Astrocyte of the cerebellum (primary cell): Measurements from ENCODE around the gene CSF3.
"Not testable (repeated sequence)": the region's sequence is repeated elsewhere in the genome, so short reads cannot be mapped to it uniquely, and the experiment has no call there.

ENCODE experiments used
- DNase-seq: peaks from one replicate; pipeline ENCODE4 v3.0.0-alpha.2; 2011; ENCODE audit warnings: low read depth
- H3K4me3 ChIP-seq: 2 replicates; pipeline ENCODE4 v1.5.1; 2011; ENCODE audit warnings: mild to moderate bottlenecking, low read depth, low read length, moderate library complexity
- in situ Hi-C: cut with HindIII; loops from 2 replicates; pipeline ENCODE4 v1.10.0; 2017; ENCODE audit warnings: low sequenced_read_pairs
- TF ChIP-seq, protein P1 (sequence below): IDR thresholded peaks from 2 replicates; pipeline ENCODE4 v1.5.1; 2012; ENCODE audit warnings: low read length, low read depth, moderate library complexity, mild to moderate bottlenecking; ENCODE audit errors: missing control alignments

The CSF3 gene

DNA sequence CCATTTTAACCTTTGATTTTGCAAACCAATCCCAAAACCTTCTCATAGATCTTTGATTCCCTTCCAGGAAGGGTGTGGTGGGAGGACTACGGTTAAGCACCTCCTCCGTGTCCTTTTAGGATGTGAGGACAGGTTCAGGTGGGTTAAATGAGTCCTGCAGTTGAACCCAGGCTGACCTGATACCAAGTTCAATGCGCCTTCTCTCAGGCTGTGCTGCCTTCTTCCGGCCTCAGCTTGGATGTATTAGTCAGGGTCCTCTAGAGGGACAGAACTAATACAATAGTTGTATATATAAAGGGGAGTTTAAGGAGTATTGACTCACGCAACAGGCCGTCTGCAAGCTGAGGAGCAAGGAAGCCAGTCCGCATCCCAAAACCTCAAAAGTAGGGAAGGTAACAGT lies 10.5 kb upstream of the CSF3 start:
- H3K4me3 ChIP-seq: no peak overlapping the region
- no peak for DNase-seq
- TF ChIP-seq, protein P1, sequence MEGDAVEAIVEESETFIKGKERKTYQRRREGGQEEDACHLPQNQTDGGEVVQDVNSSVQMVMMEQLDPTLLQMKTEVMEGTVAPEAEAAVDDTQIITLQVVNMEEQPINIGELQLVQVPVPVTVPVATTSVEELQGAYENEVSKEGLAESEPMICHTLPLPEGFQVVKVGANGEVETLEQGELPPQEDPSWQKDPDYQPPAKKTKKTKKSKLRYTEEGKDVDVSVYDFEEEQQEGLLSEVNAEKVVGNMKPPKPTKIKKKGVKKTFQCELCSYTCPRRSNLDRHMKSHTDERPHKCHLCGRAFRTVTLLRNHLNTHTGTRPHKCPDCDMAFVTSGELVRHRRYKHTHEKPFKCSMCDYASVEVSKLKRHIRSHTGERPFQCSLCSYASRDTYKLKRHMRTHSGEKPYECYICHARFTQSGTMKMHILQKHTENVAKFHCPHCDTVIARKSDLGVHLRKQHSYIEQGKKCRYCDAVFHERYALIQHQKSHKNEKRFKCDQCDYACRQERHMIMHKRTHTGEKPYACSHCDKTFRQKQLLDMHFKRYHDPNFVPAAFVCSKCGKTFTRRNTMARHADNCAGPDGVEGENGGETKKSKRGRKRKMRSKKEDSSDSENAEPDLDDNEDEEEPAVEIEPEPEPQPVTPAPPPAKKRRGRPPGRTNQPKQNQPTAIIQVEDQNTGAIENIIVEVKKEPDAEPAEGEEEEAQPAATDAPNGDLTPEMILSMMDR: no peak
- in situ Hi-C loops: no loop called here

DNA sequence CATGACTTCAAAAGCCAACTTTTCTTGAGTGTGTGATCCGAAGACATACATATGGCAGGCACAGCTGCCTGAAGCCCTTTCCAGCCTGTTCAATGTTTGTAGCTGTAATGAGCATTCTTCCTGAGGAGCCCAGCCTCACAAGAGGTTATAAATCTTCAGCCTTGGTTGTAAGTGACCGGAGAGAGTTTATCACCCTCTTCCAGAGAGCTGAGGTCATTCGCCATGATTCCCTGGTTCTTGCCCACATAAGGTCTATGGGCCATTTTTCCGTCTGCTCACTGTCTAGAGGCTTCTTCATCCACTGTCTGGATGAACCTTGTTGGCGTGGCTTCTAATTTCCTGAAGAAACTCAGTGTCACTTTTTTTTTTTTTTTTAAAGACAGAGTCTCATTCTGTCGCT lies 9.7 kb upstream of the CSF3 start:
- in situ Hi-C loops: no loop called here
- no peak overlapping the region for H3K4me3 ChIP-seq
- TF ChIP-seq, protein P1: no peak
- DNase-seq: no peak

DNA sequence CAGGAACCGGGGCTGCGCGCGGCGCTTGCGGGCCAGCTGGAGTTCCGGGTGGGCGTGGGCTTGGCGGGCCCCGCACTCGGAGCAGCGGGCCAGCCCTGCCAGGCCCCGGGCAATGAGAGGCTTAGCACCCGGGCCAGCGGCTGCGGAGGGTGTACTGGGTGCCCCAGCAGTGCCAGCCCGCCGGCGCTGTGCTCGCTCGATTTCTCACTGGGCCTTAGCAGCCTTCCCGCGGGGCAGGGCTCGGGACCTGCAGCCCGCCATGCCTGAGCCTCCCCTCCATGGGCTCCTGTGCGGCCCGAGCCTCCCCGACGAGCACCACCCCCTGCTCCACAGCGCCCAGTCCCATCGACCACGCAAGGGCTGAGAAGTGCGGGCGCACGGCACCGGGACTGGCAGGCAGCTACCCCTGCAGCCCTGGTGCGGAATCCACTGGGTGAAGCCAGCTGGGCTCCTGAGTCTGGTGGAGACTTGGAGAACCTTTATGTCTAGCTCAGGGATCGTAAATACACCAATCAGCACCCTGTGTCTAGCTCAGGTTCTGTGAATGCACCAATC lies 4.2 kb upstream of the CSF3 start:
- in situ Hi-C loops, H3K4me3 ChIP-seq, DNase-seq: not testable (repeated sequence)

DNA sequence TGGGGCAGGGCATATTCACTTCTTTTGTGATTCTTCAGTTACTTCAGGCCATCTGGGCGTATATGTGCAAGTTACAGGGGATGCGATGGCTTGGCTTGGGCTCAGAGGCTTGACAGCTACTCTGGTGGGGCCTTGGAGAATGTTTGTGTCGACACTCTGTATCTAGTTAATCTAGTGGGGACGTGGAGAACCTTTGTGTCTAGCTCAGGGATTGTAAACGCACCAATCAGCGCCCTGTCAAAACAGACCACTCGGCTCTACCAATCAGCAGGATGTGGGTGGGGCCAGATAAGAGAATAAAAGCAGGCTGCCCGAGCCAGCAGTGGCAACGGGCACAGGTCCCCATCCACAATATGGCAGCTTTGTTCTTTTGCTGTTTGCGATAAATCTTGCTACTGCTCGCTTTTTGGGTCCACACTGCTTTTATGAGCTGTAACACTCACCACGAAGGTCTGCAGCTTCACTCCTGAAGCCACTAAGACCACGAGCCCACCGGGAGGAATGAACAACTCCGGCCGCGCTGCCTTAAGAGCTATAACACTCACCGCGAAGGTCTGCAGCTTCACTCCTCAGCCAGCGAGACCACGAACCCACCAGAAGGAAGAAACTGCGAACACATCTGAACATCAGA lies 3.1 kb upstream of the CSF3 start:
- H3K4me3 ChIP-seq, DNase-seq, in situ Hi-C loops: not testable (repeated sequence)

DNA sequence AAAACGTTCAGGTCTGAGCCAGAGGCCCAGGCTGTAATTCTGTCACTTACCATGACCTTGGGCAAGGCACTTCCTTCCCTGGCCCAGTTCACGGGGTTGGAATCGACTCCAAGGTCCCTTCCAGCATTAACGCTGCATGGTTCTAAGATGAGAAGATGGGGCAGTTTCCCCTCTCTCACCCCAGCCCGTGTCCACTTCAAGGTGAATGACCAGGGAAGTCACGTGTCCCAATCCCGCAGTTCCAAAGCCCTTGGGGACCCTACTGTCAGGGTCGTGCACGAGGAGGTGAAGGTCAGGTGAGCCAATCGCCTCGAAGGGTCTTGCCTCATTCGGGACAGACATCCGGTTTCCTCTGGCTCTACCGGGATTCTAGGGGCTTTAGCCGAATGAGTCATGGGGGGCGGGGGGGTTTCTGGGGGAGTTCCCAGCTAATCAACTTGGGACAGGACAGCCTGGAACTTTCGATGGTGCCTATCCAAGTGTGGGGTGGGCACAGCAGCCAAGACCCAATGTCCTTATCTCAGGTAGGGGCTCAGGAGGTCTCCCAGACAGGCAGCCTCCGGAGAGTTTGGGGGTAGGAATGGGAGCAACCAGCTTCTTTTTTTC lies 762 bp upstream of the CSF3 start:
- in situ Hi-C loops: no loop called here
- no peak for DNase-seq
- no peak overlapping the region for H3K4me3 ChIP-seq
- TF ChIP-seq, protein P1: no peak

DNA sequence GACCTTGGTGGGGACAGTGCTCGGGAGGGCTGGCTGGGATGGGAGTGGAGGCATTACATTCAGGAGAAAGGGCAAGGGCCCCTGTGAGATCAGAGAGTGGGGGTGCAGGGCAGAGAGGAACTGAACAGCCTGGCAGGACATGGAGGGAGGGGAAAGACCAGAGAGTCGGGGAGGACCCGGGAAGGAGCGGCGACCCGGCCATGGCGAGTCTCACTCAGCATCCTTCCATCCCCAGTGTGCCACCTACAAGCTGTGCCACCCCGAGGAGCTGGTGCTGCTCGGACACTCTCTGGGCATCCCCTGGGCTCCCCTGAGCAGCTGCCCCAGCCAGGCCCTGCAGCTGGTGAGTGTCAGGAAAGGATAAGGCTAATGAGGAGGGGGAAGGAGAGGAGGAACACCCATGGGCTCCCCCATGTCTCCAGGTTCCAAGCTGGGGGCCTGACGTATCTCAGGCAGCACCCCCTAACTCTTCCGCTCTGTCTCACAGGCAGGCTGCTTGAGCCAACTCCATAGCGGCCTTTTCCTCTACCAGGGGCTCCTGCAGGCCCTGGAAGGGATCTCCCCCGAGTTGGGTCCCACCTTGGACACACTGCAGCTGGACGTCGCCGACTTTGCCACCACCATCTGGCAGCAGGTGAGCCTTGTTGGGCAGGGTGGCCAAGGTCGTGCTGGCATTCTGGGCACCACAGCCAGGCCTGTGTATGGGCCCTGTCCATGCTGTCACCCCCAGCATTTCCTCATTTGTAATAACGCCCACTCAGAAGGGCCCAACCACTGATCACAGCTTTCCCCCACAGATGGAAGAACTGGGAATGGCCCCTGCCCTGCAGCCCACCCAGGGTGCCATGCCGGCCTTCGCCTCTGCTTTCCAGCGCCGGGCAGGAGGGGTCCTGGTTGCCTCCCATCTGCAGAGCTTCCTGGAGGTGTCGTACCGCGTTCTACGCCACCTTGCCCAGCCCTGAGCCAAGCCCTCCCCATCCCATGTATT lies 1.1 kb downstream of the CSF3 start:
- H3K4me3 ChIP-seq: no peak overlapping the region
- in situ Hi-C loops: no loop called here
- TF ChIP-seq, protein P1: no peak
- DNase-seq: no peak

DNA sequence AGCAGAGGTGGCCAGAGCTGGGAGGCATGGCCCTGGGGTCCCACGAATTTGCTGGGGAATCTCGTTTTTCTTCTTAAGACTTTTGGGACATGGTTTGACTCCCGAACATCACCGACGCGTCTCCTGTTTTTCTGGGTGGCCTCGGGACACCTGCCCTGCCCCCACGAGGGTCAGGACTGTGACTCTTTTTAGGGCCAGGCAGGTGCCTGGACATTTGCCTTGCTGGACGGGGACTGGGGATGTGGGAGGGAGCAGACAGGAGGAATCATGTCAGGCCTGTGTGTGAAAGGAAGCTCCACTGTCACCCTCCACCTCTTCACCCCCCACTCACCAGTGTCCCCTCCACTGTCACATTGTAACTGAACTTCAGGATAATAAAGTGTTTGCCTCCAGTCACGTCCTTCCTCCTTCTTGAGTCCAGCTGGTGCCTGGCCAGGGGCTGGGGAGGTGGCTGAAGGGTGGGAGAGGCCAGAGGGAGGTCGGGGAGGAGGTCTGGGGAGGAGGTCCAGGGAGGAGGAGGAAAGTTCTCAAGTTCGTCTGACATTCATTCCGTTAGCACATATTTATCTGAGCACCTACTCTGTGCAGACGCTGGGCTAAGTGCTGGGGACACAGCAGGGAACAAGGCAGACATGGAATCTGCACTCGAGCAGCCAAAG lies 2.3 kb downstream of the CSF3 start:
- TF ChIP-seq, protein P1: no peak
- in situ Hi-C loops: no loop called here
- no peak overlapping the region for H3K4me3 ChIP-seq

More for the DNA sequence above, 2.3 kb downstream of the CSF3 start:
- no peak for DNase-seq
